Stomach (tissue), 9 donors: ENCODE data around the gene COX6B2. TPM values are rescaled to one million over a fixed set of nuclear protein-coding genes. Genes with fewer than 3 reads are reported as not detected.

Experiments
- DNase-seq, 2 donors: peaks; one replicate each; pipeline versions ENCODE4 v3.0.0 to v3.0.0-alpha.2; 2013 to 2019
- H3K27ac ChIP-seq, 5 donors: fragments of 200-600 bp in 4 of 5; sonication (generic) in 4 of 5; one replicate each; pipeline ENCODE4 v1.5.1; 2013 to 2019; ENCODE audit warnings: mild to moderate bottlenecking in 1 of 5, moderate library complexity in 1 of 5
- H3K27me3 ChIP-seq, 3 donors: fragments of 200-600 bp; sonication (generic); one replicate each; pipeline ENCODE4 v1.5.1; 2017 to 2019; ENCODE audit warnings: mixed run types in 1 of 3
- H3K36me3 ChIP-seq, 4 donors: fragments of 200-600 bp; sonication (generic); 1 replicate in 3 of 4; 2 replicates in 1 of 4; pipeline ENCODE4 v1.5.1; 2016 to 2019
- H3K4me1 ChIP-seq, 4 donors: fragments of 200-600 bp; sonication (generic); one replicate each; pipeline ENCODE4 v1.5.1; 2016 to 2019
- H3K4me3 ChIP-seq, 4 donors: fragments of 200-600 bp; sonication (generic) in 3 of 4; one replicate each; pipeline ENCODE4 v1.5.1; 2016 to 2019; ENCODE audit warnings: mild to moderate bottlenecking in 1 of 4
- H3K9me3 ChIP-seq, 4 donors: fragments of 200-600 bp; sonication (generic); one replicate each; pipeline ENCODE4 v1.5.1; 2016 to 2019
- CTCF ChIP-seq, 7 experiments: fragments of 450-650 bp in 4 of 7; fragments of 200-600 bp in 3 of 7; sonication (generic) in 3 of 7; IDR thresholded peaks; one replicate each; pipeline ENCODE4 v1.5.1; 2016 to 2019; ENCODE audit warnings: antibody characterized with exemption in 7 of 7, control low read depth in 2 of 7, mild to moderate bottlenecking in 1 of 7
- EP300 ChIP-seq: sonication (generic); formaldehyde crosslinking; IDR thresholded peaks from one replicate; pipeline ENCODE4 v1.6.1; 2017; ENCODE audit warnings: antibody characterized with exemption
- POLR2A ChIP-seq, 4 donors: fragments of 450-650 bp; IDR thresholded peaks; one replicate each; pipeline ENCODE4 v1.6.1; 2016; ENCODE audit warnings: antibody characterized with exemption in 4 of 4, control low read depth in 2 of 4, mild to moderate bottlenecking in 1 of 4, moderate library complexity in 1 of 4
- POLR2AphosphoS5 ChIP-seq, 3 donors: sonication (generic); formaldehyde crosslinking; IDR thresholded peaks; one replicate each; pipeline ENCODE4 v1.6.1; 2016; ENCODE audit warnings: antibody characterized with exemption in 3 of 3
- WGBS, 5 donors: extraction: QIAGEN DNeasy Blood & Tissue Kit in 3 of 5; methylation state at CpG; one replicate each; pipeline versions ENCODE4 v1.1.5 to v1.1.7; 2013 to 2018; 5-methylcytosine and 5-hydroxymethylcytosine counted together
- intact Hi-C: fragments of 100-400 bp; cut with DNase I; formaldehyde crosslinking; loops from one replicate; pipeline ENCODE4 v1.15.1; 2023; ENCODE audit warnings: low total_unique reads
- polyA plus RNA-seq, 3 donors: library from polyadenylated mRNA; stranded (reverse); fragments of 200-250 nt; gene quantifications; one replicate each; pipeline ENCODE4 v1.2.3, GENCODE V29; 2013
- total RNA-seq, 5 donors: library from RNA; depleted of rRNA; stranded (reverse); fragments of >200 nt; gene quantifications; one replicate each; pipeline versions ENCODE4 v1.1.0 to v1.2.3, GENCODE V29; 2014 to 2016
- donor health status: healthy with polysubstance abuse.
- donor health status: Bipolar disorder and iron deficiency.
- donor health status: healthy.

Gene COX6B2
- total and polyA plus RNA-seq, 8 donors = 0.19 to 18.2 (median 0.93) TPM; not detected in 5

- Histone ChIP-seq H3K36me3 (no peaks in the 10 kb centered on the region), H3K27ac (no peak overlapping the region), H3K4me3 (no peak overlapping the region), H3K9me3 (no peaks in the 10 kb centered on the region), H3K4me1 (no peaks in the 10 kb centered on the region), H3K27me3 (peaks cover 0 to 52% (median 7%) of the 10 kb centered on the region in 3 donors)
- 88 to 93% (median 90%) methylated on average over 14 to 16 of the region's 16 CpGs for WGBS, 5 donors
- TF ChIP-seq EP300 = no peak
- no peak for TF ChIP-seq CTCF (IDR thresholded peaks at IDR 0.05)
- TF ChIP-seq POLR2AphosphoS5 (IDR thresholded peaks at IDR 0.05) = no peak
- TF ChIP-seq POLR2A (IDR thresholded peaks at IDR 0.05) = no peak
- intact Hi-C loops = no loop called here
- DNase-seq = no peak
Measured at GRCh38 chr19:55360902-55361301, 6.4 kb upstream of the COX6B2 start.

GRCh38 chr19:55358943-55359908 is 4.7 kb upstream of the COX6B2 start:
- no peak for DNase-seq
- peaks cover 5 to 56% (median 14%) of the 10 kb centered on the region in 3 donors for H3K27me3 ChIP-seq
- intact Hi-C loops = no loop called here
- H3K9me3 ChIP-seq = no peaks in the 10 kb centered on the region
- no peaks in the 10 kb centered on the region for H3K36me3 ChIP-seq
- no peak overlapping the region for H3K27ac ChIP-seq
- no peak for TF ChIP-seq POLR2AphosphoS5 (IDR thresholded peaks at IDR 0.05)
- no peak for TF ChIP-seq POLR2A (IDR thresholded peaks at IDR 0.05)
- no peak for TF ChIP-seq EP300
- TF ChIP-seq CTCF (IDR thresholded peaks at IDR 0.05) = no peak
- peaks cover 7 to 9% (median 8%) of the 10 kb centered on the region in 4 donors for H3K4me1 ChIP-seq
- H3K4me3 ChIP-seq = no peak overlapping the region
- 70 to 77% (median 72%) methylated on average over 29 to 32 of the region's 32 CpGs for WGBS, 5 donors

- no peak for TF ChIP-seq CTCF (IDR thresholded peaks at IDR 0.05)
- no peak for DNase-seq
- Histone ChIP-seq H3K27ac (no peak overlapping the region), H3K9me3 (no peaks in the 10 kb centered on the region), H3K27me3 (peaks cover 12 to 63% (median 22%) of the 10 kb centered on the region in 3 donors), H3K36me3 (no peaks in the 10 kb centered on the region), H3K4me1 (peaks cover 14 to 16% (median 15%) of the 10 kb centered on the region in 4 donors), H3K4me3 (no peak overlapping the region)
- 87 to 91% (median 90%) methylated on average over 13 to 19 of the region's 19 CpGs for WGBS, 5 donors
- intact Hi-C loops = no loop called here
Measured at GRCh38 chr19:55358493-55358892, 4.0 kb upstream of the COX6B2 start.

GRCh38 chr19:55355213-55355821 is 798 bp upstream of the COX6B2 start:
- Histone ChIP-seq H3K27me3 (peaks cover 27 to 73% (median 42%) of the 10 kb centered on the region in 3 donors), H3K4me3 (no peak overlapping the region), H3K9me3 (no peaks in the 10 kb centered on the region), H3K27ac (no peak overlapping the region), H3K36me3 (no peaks in the 10 kb centered on the region), H3K4me1 (peaks cover 18 to 24% (median 22%) of the 10 kb centered on the region in 4 donors)
- DNase-seq = peak in 1 of 2 donors; percentile 60
- no peak for TF ChIP-seq CTCF (IDR thresholded peaks at IDR 0.05)
- no peak for TF ChIP-seq EP300
- TF ChIP-seq POLR2A (IDR thresholded peaks at IDR 0.05) = no peak
- no peak for TF ChIP-seq POLR2AphosphoS5 (IDR thresholded peaks at IDR 0.05)
- intact Hi-C loops = no loop called here
- 23 to 31% (median 27%) methylated on average over 12 to 13 of the region's 13 CpGs for WGBS, 5 donors
